Measurements from ENCODE around the gene PLEKHG7.
"Not testable (repeated sequence)": the region's sequence is repeated elsewhere in the genome, so short reads cannot be mapped to it uniquely, and the experiment has no call there.

PLEKHG7 gene

GRCh38 chr12:92778525-92778924 is 75.7 kb downstream of the PLEKHG7 start:
- Histone ChIP-seq H3K4me1 (ENCODE audit: control insufficient read depth in 1 of 2, insufficient read depth in 2 of 2, low read length in 2 of 2) (no peaks in the 10 kb centered on the region), H3K27me3 (ENCODE audit: low read depth, low read length) (no peaks in the 10 kb centered on the region), H3K36me3 (ENCODE audit: control insufficient read depth in 1 of 2, insufficient read depth in 2 of 2, low read length in 2 of 2) (peaks cover 14 to 29% of the 10 kb centered on the region in 2 donors), H3K4me3 (ENCODE audit: low read depth in 1 of 2, low read length in 2 of 2) (no peak overlapping the region), H3K9me3 (ENCODE audit: control insufficient read depth in 1 of 2, low read length in 2 of 2) (no peaks in the 10 kb centered on the region), H3K27ac (ENCODE audit: low read length) (no peak overlapping the region)

DNA sequence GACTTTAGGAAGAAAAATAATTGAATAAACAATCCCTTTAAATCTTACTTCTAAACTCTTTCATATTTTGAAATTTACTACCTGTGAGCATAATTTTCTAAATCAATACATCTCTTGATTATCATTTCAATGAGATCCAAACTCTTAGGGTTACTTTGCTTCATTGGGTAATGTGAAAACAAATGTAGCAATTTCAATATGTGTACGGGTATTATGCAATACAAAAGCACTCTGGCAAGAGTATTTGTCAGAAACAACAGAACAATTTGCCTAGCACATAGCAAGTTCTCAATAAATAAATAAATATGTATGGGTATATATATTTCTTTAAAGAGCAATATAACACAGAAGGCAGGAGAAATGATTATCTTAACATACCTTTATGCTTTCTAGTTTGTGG is 77.1 kb downstream of the PLEKHG7 start:
- Histone ChIP-seq H3K27me3 (ENCODE audit: low read depth, low read length) (no peaks in the 10 kb centered on the region), H3K9me3 (ENCODE audit: control insufficient read depth in 1 of 2, low read length in 2 of 2) (no peaks in the 10 kb centered on the region), H3K4me1 (ENCODE audit: control insufficient read depth in 1 of 2, insufficient read depth in 2 of 2, low read length in 2 of 2) (no peaks in the 10 kb centered on the region), H3K27ac (ENCODE audit: low read length) (no peak overlapping the region), H3K4me3 (ENCODE audit: low read depth in 1 of 2, low read length in 2 of 2) (no peak overlapping the region), H3K36me3 (ENCODE audit: control insufficient read depth in 1 of 2, insufficient read depth in 2 of 2, low read length in 2 of 2) (peaks cover 14 to 30% of the 10 kb centered on the region in 2 donors)

- no peaks in the 10 kb centered on the region for H3K27me3 ChIP-seq (ENCODE audit: low read depth, low read length)
- no peak overlapping the region for H3K4me3 ChIP-seq (ENCODE audit: low read depth in 1 of 2, low read length in 2 of 2)
- peaks cover 4 to 14% of the 10 kb centered on the region in 2 donors for H3K36me3 ChIP-seq (ENCODE audit: control insufficient read depth in 1 of 2, insufficient read depth in 2 of 2, low read length in 2 of 2)
- no peaks in the 10 kb centered on the region for H3K4me1 ChIP-seq (ENCODE audit: control insufficient read depth in 1 of 2, insufficient read depth in 2 of 2, low read length in 2 of 2)
- no peak overlapping the region for H3K27ac ChIP-seq (ENCODE audit: low read length)
- no peaks in the 10 kb centered on the region for H3K9me3 ChIP-seq (ENCODE audit: control insufficient read depth in 1 of 2, low read length in 2 of 2)
Observed at GRCh38 chr12:92784356-92784755, 81.6 kb downstream of the PLEKHG7 start.

- Histone ChIP-seq H3K36me3 (ENCODE audit: control insufficient read depth in 1 of 2, insufficient read depth in 2 of 2, low read length in 2 of 2) (peaks cover 4 to 9% of the 10 kb centered on the region in 2 donors), H3K4me1 (ENCODE audit: control insufficient read depth in 1 of 2, insufficient read depth in 2 of 2, low read length in 2 of 2) (no peaks in the 10 kb centered on the region), H3K4me3 (ENCODE audit: low read depth in 1 of 2, low read length in 2 of 2) (no peak overlapping the region), H3K27ac (ENCODE audit: low read length) (no peak overlapping the region), H3K9me3 (ENCODE audit: control insufficient read depth in 1 of 2, low read length in 2 of 2) (no peaks in the 10 kb centered on the region), H3K27me3 (ENCODE audit: low read depth, low read length) (no peaks in the 10 kb centered on the region)
Observed at GRCh38 chr12:92784797-92785562, 82.2 kb downstream of the PLEKHG7 start.

DNA sequence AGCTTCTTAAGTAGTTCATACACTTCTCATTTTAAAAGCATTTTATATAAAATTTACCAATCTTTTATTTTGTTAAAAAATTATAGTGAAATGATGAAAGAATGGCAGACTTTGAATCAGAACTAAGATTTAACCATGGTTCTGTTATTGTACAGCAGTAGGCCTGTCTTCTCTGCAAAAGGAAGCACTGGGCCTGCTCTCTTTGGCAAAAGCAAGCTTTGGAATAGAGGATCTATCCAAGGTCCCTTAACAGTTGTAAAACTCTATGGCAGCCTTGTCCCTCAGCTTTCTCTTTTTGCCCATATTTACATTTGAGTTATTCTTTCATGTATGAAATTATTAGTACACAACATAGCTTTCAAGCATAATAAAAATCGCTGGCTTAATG is 82.8 kb downstream of the PLEKHG7 start:
- Histone ChIP-seq H3K27me3 (ENCODE audit: low read depth, low read length) (no peaks in the 10 kb centered on the region), H3K27ac (ENCODE audit: low read length) (no peak overlapping the region), H3K4me1 (ENCODE audit: control insufficient read depth in 1 of 2, insufficient read depth in 2 of 2, low read length in 2 of 2) (no peaks in the 10 kb centered on the region), H3K36me3 (ENCODE audit: control insufficient read depth in 1 of 2, insufficient read depth in 2 of 2, low read length in 2 of 2) (peaks cover 4 to 9% of the 10 kb centered on the region in 2 donors), H3K4me3 (ENCODE audit: low read depth in 1 of 2, low read length in 2 of 2) (no peak overlapping the region), H3K9me3 (ENCODE audit: control insufficient read depth in 1 of 2, low read length in 2 of 2) (peaks cover 0 to 2% of the 10 kb centered on the region in 2 donors)

DNA sequence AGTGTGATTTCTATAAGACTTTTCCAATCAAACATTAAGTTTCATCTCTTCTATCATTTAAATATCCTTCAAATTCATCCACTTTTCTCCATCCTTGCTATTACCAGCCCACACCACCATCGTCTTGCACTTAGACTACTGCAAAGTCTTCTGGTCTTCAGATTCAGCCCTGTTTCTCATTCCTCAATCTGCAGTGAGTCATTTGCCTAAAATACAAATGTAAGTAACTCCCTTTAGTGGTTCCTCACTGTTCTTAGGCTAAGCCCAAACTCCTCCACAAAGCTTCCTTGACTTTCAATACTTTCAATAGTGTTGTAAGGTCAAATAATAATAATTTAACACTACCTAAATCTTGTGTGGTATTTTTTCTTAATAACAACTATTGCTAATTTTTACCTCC is 83.3 kb downstream of the PLEKHG7 start:
- Histone ChIP-seq H3K27me3 (ENCODE audit: low read depth, low read length) (no peaks in the 10 kb centered on the region), H3K4me3 (ENCODE audit: low read depth in 1 of 2, low read length in 2 of 2) (no peak overlapping the region), H3K27ac (ENCODE audit: low read length) (no peak overlapping the region), H3K9me3 (ENCODE audit: control insufficient read depth in 1 of 2, low read length in 2 of 2) (peaks cover 0 to 2% of the 10 kb centered on the region in 2 donors), H3K36me3 (ENCODE audit: control insufficient read depth in 1 of 2, insufficient read depth in 2 of 2, low read length in 2 of 2) (peaks cover 4 to 9% of the 10 kb centered on the region in 2 donors), H3K4me1 (ENCODE audit: control insufficient read depth in 1 of 2, insufficient read depth in 2 of 2, low read length in 2 of 2) (no peaks in the 10 kb centered on the region)

DNA sequence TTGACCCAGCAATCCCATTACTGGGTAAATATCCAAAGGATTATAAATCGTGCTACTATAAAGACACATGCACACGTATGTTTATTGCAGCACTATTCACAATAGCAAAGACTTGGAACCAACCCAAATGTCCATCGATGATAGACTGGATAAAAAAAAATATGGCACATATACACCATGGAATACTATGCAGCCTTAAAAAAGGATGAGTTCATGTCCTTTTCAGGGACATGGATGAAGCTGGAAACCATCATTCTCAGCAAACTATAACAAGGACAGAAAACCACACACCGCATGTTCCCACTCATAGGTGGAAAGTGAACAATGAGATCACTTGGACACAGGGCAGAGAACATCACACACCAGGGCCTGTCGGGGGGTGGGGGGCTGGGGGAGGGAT is 91.6 kb downstream of the PLEKHG7 start:
- not testable (repeated sequence) for H3K27ac ChIP-seq (ENCODE audit: low read length); H3K27me3 ChIP-seq (ENCODE audit: low read depth, low read length); H3K4me1 ChIP-seq (ENCODE audit: control insufficient read depth in 1 of 2, insufficient read depth in 2 of 2, low read length in 2 of 2); H3K4me3 ChIP-seq (ENCODE audit: low read depth in 1 of 2, low read length in 2 of 2); H3K9me3 ChIP-seq (ENCODE audit: control insufficient read depth in 1 of 2, low read length in 2 of 2)
- peaks cover 8 to 13% of the 10 kb centered on the region in 2 donors for H3K36me3 ChIP-seq (ENCODE audit: control insufficient read depth in 1 of 2, insufficient read depth in 2 of 2, low read length in 2 of 2)

DNA sequence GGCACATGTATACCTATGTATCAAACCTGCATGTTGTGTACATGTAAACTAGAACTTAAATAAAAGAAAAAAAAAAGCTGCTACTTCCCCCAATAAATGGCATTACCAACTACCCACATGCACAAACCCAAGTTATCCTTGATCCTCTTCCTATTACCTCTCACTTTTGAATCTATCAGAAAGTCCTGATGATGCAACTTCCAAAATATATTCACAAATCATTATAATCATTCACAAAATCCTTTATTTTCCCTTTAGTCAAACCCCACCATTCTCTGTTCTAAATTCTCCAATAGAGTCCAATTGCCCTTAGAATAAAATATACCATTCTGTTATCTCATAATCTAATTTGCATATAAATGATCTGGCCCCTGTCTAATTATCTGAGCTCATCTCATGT is 92.0 kb downstream of the PLEKHG7 start:
- no peak overlapping the region for H3K4me3 ChIP-seq (ENCODE audit: low read depth in 1 of 2, low read length in 2 of 2)
- H3K36me3 ChIP-seq (ENCODE audit: control insufficient read depth in 1 of 2, insufficient read depth in 2 of 2, low read length in 2 of 2), result peaks cover 8 to 13% of the 10 kb centered on the region in 2 donors
- no peaks in the 10 kb centered on the region for H3K27me3 ChIP-seq (ENCODE audit: low read depth, low read length)
- H3K4me1 ChIP-seq (ENCODE audit: control insufficient read depth in 1 of 2, insufficient read depth in 2 of 2, low read length in 2 of 2), result no peaks in the 10 kb centered on the region
- H3K9me3 ChIP-seq (ENCODE audit: control insufficient read depth in 1 of 2, low read length in 2 of 2), result peaks cover 0 to 2% of the 10 kb centered on the region in 2 donors
- H3K27ac ChIP-seq (ENCODE audit: low read length), result no peak overlapping the region

DNA sequence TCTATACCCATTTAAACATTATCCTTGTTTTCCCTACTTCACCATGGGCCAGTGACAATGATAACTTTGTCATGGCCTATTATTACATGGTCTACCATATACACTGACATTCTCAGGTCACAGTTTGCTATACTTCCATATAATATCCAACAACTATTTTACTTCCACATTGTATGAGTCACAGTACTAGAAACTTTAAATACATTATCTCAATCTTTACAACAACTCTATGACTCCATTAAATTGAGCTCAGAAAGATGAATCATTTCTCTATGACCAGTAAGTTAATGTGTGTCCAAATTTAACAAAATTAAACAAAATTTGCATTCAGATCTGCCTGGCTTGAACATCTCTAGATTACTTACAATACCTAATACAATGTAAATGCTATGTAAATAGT is 93.9 kb downstream of the PLEKHG7 start:
- Histone ChIP-seq H3K4me3 (ENCODE audit: low read depth in 1 of 2, low read length in 2 of 2) (no peak overlapping the region), H3K27me3 (ENCODE audit: low read depth, low read length) (no peaks in the 10 kb centered on the region), H3K27ac (ENCODE audit: low read length) (no peak overlapping the region), H3K36me3 (ENCODE audit: control insufficient read depth in 1 of 2, insufficient read depth in 2 of 2, low read length in 2 of 2) (peaks cover 9 to 21% of the 10 kb centered on the region in 2 donors), H3K4me1 (ENCODE audit: control insufficient read depth in 1 of 2, insufficient read depth in 2 of 2, low read length in 2 of 2) (no peaks in the 10 kb centered on the region), H3K9me3 (ENCODE audit: control insufficient read depth in 1 of 2, low read length in 2 of 2) (no peaks in the 10 kb centered on the region)

DNA sequence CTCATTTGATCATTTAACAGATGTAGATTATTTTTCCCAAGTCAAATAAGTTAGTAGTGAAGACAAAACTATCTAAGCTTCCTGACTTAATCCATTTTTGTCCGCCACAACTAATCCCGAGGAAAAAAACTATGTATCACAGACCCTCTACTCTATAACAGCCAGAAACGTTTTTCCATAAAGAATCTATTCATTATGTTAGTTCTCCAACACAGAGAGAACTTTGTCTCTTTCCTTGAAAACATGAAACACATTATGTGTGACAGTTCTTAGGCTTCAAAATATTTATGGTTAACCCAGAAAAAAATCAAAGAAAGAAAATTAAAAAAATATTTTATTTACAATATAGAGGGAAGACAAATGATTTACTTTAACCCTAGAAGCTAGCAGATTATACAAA is 100.1 kb downstream of the PLEKHG7 start:
- no peak overlapping the region for H3K4me3 ChIP-seq (ENCODE audit: low read depth in 1 of 2, low read length in 2 of 2)
- H3K4me1 ChIP-seq (ENCODE audit: control insufficient read depth in 1 of 2, insufficient read depth in 2 of 2, low read length in 2 of 2), result no peaks in the 10 kb centered on the region
- no peaks in the 10 kb centered on the region for H3K9me3 ChIP-seq (ENCODE audit: control insufficient read depth in 1 of 2, low read length in 2 of 2)
- H3K27me3 ChIP-seq (ENCODE audit: low read depth, low read length), result no peaks in the 10 kb centered on the region
- peaks cover 26 to 29% of the 10 kb centered on the region in 2 donors for H3K36me3 ChIP-seq (ENCODE audit: control insufficient read depth in 1 of 2, insufficient read depth in 2 of 2, low read length in 2 of 2)
- H3K27ac ChIP-seq (ENCODE audit: low read length), result no peak overlapping the region

- H3K27ac ChIP-seq (ENCODE audit: low read length), result no peak overlapping the region
- no peak overlapping the region for H3K4me3 ChIP-seq (ENCODE audit: low read depth in 1 of 2, low read length in 2 of 2)
- H3K27me3 ChIP-seq (ENCODE audit: low read depth, low read length), result no peaks in the 10 kb centered on the region
- H3K9me3 ChIP-seq (ENCODE audit: control insufficient read depth in 1 of 2, low read length in 2 of 2), result no peaks in the 10 kb centered on the region
- H3K4me1 ChIP-seq (ENCODE audit: control insufficient read depth in 1 of 2, insufficient read depth in 2 of 2, low read length in 2 of 2), result no peaks in the 10 kb centered on the region
- peaks cover 30 to 36% of the 10 kb centered on the region in 2 donors for H3K36me3 ChIP-seq (ENCODE audit: control insufficient read depth in 1 of 2, insufficient read depth in 2 of 2, low read length in 2 of 2)
Observed at GRCh38 chr12:92803903-92804302, 101.1 kb downstream of the PLEKHG7 start.

DNA sequence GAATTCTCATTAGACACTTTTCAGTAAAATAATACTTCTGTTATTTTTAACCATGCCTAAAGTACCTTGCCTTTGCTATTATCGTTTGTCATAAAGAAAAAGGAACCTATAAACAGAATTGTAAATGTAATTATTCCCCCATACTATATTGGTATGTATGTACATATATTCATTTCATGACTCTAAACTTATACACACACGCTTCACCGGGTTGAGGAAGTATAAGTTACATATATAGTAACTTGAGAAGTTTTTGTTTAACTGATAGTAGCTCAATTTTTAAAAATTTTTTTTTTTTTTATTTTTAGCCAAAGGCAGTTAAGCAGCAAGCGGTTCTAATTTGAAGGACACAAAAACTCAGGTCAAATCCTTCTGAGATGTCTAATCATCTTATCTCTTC is 107.6 kb downstream of the PLEKHG7 start:
- no peak overlapping the region for H3K4me3 ChIP-seq (ENCODE audit: low read depth in 1 of 2, low read length in 2 of 2)
- no peaks in the 10 kb centered on the region for H3K4me1 ChIP-seq (ENCODE audit: control insufficient read depth in 1 of 2, insufficient read depth in 2 of 2, low read length in 2 of 2)
- no peaks in the 10 kb centered on the region for H3K27me3 ChIP-seq (ENCODE audit: low read depth, low read length)
- no peak overlapping the region for H3K27ac ChIP-seq (ENCODE audit: low read length)
- peaks cover 26 to 35% of the 10 kb centered on the region in 2 donors for H3K36me3 ChIP-seq (ENCODE audit: control insufficient read depth in 1 of 2, insufficient read depth in 2 of 2, low read length in 2 of 2)
- no peaks in the 10 kb centered on the region for H3K9me3 ChIP-seq (ENCODE audit: control insufficient read depth in 1 of 2, low read length in 2 of 2)

Measured in muscle layer of duodenum (tissue), 2 donors.